NCI-H446 treated with DMSO at 0.1 percent for 48 hours (cell line): ENCODE measurements around the gene MYCBPAP.

ENCODE experiments used
- DNase-seq: peaks from one replicate; lab custom pipeline; 2025; lab: John Stamatoyannopoulos, UW

Gene MYCBPAP

DNA sequence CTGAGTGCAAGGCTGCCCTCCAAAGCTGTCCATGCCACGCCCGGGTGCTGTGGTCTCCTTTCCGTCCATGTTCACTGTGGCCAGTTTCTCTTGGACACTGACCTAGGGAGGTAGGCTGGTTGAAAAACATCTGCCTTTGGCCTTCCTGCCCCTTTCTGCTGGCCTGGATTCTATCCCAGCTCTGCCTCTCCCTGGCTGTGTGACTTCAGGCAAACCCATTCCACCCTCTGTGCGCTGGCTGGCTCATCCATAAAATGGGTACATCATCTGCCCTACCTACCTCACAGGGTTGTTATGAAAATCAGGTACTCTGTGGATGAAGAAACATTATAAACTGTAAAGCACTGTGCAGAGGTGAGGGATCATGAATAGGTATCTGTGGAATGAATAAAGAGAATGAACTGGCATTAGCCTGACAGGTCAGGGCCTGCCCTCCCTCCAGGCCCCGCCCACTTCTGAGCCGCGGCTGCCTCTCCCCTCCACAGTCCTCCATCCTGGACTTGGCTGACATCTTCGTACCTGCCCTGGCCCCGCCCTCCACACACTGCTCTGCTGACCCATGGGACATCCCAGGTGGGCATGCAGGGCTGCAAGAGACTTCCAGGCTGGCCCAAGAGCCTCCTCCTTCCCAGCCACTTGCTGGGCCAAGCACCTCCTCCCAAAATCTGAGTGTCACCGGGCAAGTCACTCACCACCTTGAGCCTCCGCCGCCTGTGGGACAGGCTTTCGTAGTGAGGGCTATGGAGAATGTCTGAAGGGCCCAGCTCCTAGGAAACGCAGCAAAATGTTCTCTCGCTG is 31.7 kb downstream of the MYCBPAP start:
- no peak for DNase-seq

- no peak for DNase-seq
Observed at GRCh38 chr17:50540560-50541401, 32.5 kb downstream of the MYCBPAP start.

GRCh38 chr17:50541402-50541715 is 33.1 kb downstream of the MYCBPAP start:
- no peak for DNase-seq

GRCh38 chr17:50541716-50542688 is 33.8 kb downstream of the MYCBPAP start:
- peak; percentile 51 for DNase-seq

GRCh38 chr17:50542795-50543774 is 34.8 kb downstream of the MYCBPAP start:
- DNase-seq: no peak

DNA sequence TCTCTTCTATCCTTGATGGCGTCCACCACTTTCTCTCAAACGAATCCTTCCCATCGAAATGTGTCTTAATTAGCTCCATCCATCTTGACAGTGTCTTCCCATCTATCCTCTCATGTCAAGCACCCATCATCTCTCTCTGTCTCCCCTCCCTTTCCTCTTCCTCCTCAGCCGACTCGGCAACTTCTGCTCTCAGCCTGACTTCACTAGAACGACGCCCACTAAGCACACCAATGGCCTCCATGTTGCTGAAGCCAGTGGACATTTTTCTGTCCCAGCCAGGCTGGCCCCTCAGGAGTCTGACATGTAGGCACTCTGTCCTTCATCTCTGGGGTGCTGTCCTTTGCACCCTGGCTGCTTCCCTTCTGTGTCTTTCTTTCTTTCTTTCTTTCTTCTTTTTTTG is 36.3 kb downstream of the MYCBPAP start:
- no peak for DNase-seq

DNA sequence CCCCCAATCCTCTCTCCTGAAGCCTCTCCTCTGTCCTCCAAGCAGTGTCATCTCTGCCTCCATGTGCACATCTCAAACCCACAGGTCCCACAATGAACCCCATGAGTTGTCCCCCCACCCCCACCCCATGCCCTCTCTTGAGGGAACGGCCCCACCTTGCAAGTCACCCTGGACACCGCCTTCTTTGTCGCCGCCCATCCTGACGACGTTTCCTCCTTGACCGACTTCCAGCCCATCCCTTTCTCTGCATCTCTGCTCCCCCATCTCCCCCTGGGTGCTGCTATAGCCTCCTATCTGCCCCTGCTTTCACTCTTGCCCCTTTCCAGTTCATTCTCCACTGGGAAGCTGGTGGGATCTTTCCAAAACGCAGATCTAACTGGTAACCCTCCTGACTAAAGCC is 37.1 kb downstream of the MYCBPAP start:
- no peak for DNase-seq

- no peak for DNase-seq
Observed at GRCh38 chr17:50546701-50547034, 38.4 kb downstream of the MYCBPAP start.

DNA sequence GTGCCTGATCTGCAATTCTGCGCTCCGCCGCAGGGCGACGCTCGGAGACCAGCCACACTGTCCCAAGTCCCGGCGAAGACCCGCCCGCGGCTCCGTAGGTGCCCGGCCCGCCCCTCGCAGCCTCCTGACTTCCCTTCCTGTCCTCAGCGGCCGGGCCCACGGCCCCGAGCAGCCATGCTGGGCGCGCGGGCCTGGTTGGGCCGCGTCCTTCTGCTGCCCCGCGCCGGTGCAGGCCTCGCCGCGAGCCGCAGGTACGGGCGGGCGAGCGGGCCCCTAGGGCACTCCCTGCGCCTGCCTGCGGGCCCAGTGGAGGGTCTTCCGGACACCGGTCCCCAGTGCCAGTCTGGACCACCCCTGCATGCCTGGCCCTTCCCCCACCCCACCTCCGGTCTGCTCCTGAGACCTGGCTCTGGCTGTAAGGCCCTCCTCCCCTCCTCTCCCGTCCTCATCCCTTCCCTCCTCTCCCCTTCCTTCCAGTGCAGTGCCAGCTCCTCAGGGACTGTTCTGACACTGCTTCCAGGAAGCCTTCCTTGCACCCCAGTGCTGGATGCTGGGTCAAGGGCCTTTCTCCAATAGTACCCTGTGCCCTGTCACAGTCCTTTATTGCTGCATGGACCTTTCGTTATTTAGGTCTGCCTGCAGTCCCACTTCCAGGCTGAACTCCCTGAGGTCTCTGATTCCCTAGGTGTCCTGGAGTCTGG is 38.9 kb downstream of the MYCBPAP start, which contains the start of gene SPATA20:
SPATA20 (plus strand) TSS at position 140 of the 701 bp plus-strand sequence; CDS start at position 175, 35 bp downstream.
- DNase-seq: peak; percentile 77

- no peak for DNase-seq
Observed at GRCh38 chr17:50547736-50548083, 39.5 kb downstream of the MYCBPAP start.

- DNase-seq: no peak
Observed at GRCh38 chr17:50548831-50549230, 40.6 kb downstream of the MYCBPAP start.

- no peak for DNase-seq
Observed at GRCh38 chr17:50549256-50549941, 41.2 kb downstream of the MYCBPAP start.

DNA sequence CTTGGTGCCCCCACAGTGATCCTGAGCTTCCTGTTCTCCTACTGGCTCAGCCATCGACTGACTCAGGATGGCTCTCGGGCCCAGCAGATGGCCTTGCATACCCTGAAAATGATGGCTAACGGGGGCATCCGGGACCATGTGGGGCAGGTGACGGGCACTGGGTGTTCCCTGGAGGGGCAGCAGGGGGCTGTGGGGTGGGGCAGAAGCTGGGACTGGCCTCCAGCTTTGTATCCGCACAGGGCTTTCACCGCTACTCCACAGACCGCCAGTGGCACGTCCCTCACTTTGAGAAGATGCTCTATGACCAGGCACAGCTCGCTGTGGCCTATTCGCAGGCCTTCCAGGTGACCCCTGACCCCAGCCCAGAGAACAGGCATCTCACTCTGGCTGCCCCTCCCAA is 41.7 kb downstream of the MYCBPAP start:
- no peak for DNase-seq

DNA sequence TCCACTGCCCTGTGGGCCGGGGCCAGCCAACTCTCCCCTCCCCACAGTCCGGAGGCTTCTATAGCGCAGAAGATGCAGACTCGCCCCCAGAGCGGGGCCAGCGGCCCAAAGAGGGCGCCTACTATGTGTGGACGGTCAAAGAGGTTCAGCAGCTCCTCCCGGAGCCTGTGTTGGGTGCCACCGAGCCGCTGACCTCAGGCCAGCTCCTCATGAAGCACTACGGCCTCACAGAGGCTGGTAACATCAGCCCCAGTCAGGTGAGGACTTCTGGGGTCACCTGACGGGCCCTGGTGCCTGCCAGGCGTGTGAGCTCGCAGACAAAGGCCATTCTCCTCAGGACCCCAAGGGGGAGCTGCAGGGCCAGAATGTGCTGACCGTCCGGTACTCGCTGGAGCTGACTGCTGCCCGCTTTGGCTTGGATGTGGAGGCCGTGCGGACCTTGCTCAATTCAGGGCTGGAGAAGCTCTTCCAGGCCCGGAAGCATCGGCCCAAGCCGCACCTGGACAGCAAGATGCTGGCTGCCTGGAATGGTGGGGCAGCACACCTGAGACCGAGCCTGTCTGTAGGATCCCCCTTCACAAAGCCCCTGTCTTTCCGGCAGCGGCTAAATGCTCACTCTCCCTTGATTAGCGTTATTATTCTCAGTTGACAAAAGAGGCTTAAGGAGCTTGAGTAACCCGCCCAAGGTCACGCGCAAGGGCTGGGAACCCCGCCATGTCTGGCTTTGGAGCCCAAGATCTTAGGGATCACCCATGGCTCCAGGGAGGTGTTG is 42.6 kb downstream of the MYCBPAP start:
- no peak for DNase-seq

DNA sequence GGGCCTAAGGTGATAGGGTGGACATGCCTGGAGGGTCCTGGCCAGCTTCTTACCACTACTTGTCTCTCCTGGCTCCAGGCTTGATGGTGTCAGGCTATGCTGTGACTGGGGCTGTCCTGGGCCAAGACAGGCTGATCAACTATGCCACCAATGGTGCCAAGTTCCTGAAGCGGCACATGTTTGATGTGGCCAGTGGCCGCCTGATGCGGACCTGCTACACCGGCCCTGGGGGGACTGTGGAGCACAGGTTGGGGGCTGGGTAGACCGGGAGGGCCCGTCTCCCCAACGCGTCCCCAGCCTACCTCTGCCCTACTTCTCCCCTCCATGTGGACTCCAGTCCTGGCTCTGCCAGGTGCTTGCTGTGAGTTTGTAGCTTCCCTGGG is 43.2 kb downstream of the MYCBPAP start:
- no peak for DNase-seq

DNA sequence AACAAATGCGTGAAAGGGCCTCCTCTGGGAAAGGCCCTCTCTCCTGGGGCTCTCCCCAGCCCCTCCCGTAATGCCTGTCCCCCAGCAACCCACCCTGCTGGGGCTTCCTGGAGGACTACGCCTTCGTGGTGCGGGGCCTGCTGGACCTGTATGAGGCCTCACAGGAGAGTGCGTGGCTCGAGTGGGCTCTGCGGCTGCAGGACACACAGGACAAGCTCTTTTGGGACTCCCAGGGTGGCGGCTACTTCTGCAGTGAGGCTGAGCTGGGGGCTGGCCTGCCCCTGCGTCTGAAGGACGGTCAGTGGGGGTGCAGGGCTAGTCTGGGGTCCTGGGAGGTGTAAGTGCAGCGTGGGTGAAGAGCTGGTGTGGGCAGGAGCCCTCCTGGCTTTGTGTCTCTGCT is 43.6 kb downstream of the MYCBPAP start:
- no peak for DNase-seq

DNA sequence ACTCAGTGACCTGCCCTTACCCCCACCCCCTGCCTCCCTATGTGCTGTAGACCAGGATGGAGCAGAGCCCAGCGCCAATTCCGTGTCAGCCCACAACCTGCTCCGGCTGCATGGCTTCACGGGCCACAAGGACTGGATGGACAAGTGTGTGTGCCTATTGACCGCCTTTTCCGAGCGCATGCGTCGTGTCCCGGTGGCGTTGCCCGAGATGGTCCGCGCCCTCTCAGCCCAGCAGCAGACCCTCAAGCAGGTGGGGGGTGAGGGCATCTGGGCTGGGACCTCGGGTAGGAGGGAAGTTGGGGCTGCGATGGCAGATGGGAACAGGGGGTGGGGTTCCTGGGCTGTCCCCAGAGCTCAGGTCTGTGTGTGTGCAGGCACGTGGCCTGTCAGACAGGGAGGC is 46.0 kb downstream of the MYCBPAP start:
- no peak for DNase-seq

GRCh38 chr17:50556803-50557202 is 48.6 kb downstream of the MYCBPAP start:
- peak; percentile 58 for DNase-seq

DNA sequence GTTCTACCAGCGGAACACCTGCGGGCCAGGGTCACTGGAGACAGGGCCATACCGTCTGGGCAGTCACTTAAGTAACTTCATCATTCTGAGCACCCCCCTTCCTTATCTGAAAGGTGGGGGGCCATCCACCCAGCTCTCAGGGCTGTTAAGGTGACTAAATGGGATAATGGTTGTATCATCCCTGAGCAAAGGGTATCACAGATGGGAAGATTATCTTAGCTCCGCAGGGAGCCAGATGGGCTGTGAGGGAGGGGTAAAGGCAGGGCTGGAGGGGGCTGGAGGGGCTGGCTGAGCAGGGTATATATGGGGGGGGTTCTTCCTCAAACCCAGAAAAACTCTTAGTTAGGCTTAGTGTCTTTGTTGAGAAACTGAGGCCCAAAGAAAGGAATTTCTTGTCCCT is 49.4 kb downstream of the MYCBPAP start:
- DNase-seq: no peak
